HEK293 (cell line): ENCODE measurements around the gene GRK2.

Experiments
- CTCF ChIA-PET: fragments of 350-600 bp; formaldehyde crosslinking; extraction: SDS; loops from one replicate; lab custom pipeline; 2021; ENCODE audit warnings: antibody characterized with exemption; lab: Yijun Ruan, JAX
- POLR2A ChIA-PET: fragments of 300-600 bp; formaldehyde crosslinking; extraction: SDS; loops from one replicate; lab custom pipeline; 2020; ENCODE audit warnings: antibody characterized with exemption, inconsistent platforms; lab: Yijun Ruan, JAX
- H3K27ac ChIP-seq: fragments of 200-500 bp; sonication (Bioruptor generic); 2 replicates; pipeline ENCODE4 v1.5.1; 2014; ENCODE audit warnings: low read depth, low read length, control low read depth, inconsistent platforms; ENCODE audit errors: extremely low read depth
- H3K36me3 ChIP-seq, 2 experiments: fragments of 200-500 bp in 1 of 2; sonication (Bioruptor generic) in 1 of 2; 1 replicate in 1 of 2; 2 replicates in 1 of 2; pipeline ENCODE4 v1.5.1; 2014 to 2017; ENCODE audit warnings: inconsistent platforms in 2 of 2, low read length in 2 of 2; ENCODE audit not compliant: control insufficient read depth in 2 of 2, insufficient read depth in 1 of 2
- H3K4me1 ChIP-seq: fragments of 200-500 bp; sonication (Bioruptor generic); 2 replicates; pipeline ENCODE4 v1.5.1; 2014; ENCODE audit warnings: mild to moderate bottlenecking, low read length, inconsistent platforms; ENCODE audit not compliant: control insufficient read depth, insufficient read depth
- H3K4me3 ChIP-seq: 2 replicates; pipeline ENCODE4 v1.5.1; 2011; ENCODE audit warnings: low read depth, mild to moderate bottlenecking, control low read depth, low read length, moderate library complexity
- H3K9me3 ChIP-seq: fragments of 200-500 bp; sonication (Bioruptor generic); 2 replicates; pipeline ENCODE4 v1.5.1; 2014; ENCODE audit warnings: low read depth, low read length, inconsistent platforms; ENCODE audit not compliant: control insufficient read depth, insufficient read depth
- ELK4 ChIP-seq: IDR thresholded peaks from 2 replicates; pipeline ENCODE4 v1.6.1; 2011; ENCODE audit warnings: mild to moderate bottlenecking, low read depth, low read length, borderline replicate concordance
- GLI4 ChIP-seq: fragments of 450-650 bp; formaldehyde crosslinking; IDR thresholded peaks from 2 replicates; pipeline ENCODE4 v1.5.1; 2016; ENCODE audit warnings: missing biosample characterization, missing genetic modification characterization
- MYNN ChIP-seq: fragments of 450-650 bp; formaldehyde crosslinking; IDR thresholded peaks from 2 replicates; pipeline ENCODE4 v1.5.1; 2016; ENCODE audit warnings: missing biosample characterization, missing genetic modification characterization, borderline replicate concordance
- SALL2 ChIP-seq: fragments of 450-650 bp; formaldehyde crosslinking; IDR thresholded peaks from 2 replicates; pipeline ENCODE4 v1.5.0; 2017; ENCODE audit warnings: missing biosample characterization, mild to moderate bottlenecking, missing genetic modification characterization, borderline replicate concordance
- SP2 ChIP-seq: fragments of 450-650 bp; formaldehyde crosslinking; IDR thresholded peaks from 2 replicates; pipeline ENCODE4 v1.5.1; 2016; ENCODE audit warnings: missing biosample characterization, missing genetic modification characterization
- SP3 ChIP-seq: fragments of 450-650 bp; formaldehyde crosslinking; IDR thresholded peaks from 2 replicates; pipeline ENCODE4 v1.5.1; 2016; ENCODE audit warnings: missing biosample characterization, missing genetic modification characterization
- ZBTB20 ChIP-seq: fragments of 450-650 bp; formaldehyde crosslinking; IDR thresholded peaks from 2 replicates; pipeline ENCODE4 v1.5.1; 2016; ENCODE audit warnings: missing biosample characterization, missing genetic modification characterization
- ZBTB49 ChIP-seq: fragments of 450-650 bp; formaldehyde crosslinking; IDR thresholded peaks from 2 replicates; pipeline ENCODE4 v1.5.1; 2016; ENCODE audit warnings: missing biosample characterization, missing genetic modification characterization, low read depth
- ZBTB8A ChIP-seq: fragments of 450-650 bp; formaldehyde crosslinking; IDR thresholded peaks from 2 replicates; pipeline ENCODE4 v1.5.1; 2016; ENCODE audit warnings: missing biosample characterization, missing genetic modification characterization
- ZFP69B ChIP-seq: fragments of 450-650 bp; formaldehyde crosslinking; IDR thresholded peaks from 2 replicates; pipeline ENCODE4 v1.5.1; 2016; ENCODE audit warnings: missing biosample characterization, missing genetic modification characterization
- ZNF48 ChIP-seq: fragments of 450-650 bp; formaldehyde crosslinking; IDR thresholded peaks from 2 replicates; pipeline ENCODE4 v1.5.1; 2016; ENCODE audit warnings: missing biosample characterization, missing genetic modification characterization
- ZNF518A ChIP-seq: fragments of 450-650 bp; formaldehyde crosslinking; conservative IDR thresholded peaks from 2 replicates; pipeline ENCODE4 v1.5.1; 2016; ENCODE audit warnings: low read depth, missing biosample characterization, missing genetic modification characterization
- ZNF549 ChIP-seq: fragments of 450-650 bp; IDR thresholded peaks from 2 replicates; pipeline ENCODE4 v1.5.1; 2018; ENCODE audit warnings: missing biosample characterization, missing genetic modification characterization, mild to moderate bottlenecking, inconsistent platforms, moderate library complexity
- ZNF600 ChIP-seq: fragments of 450-650 bp; formaldehyde crosslinking; IDR thresholded peaks from 2 replicates; pipeline ENCODE4 v1.5.1; 2016; ENCODE audit warnings: missing biosample characterization, missing genetic modification characterization
- ZNF768 ChIP-seq: fragments of 450-650 bp; formaldehyde crosslinking; IDR thresholded peaks from 2 replicates; pipeline ENCODE4 v1.5.1; 2018; ENCODE audit warnings: missing biosample characterization, mild to moderate bottlenecking, missing genetic modification characterization

GRK2 gene

DNA sequence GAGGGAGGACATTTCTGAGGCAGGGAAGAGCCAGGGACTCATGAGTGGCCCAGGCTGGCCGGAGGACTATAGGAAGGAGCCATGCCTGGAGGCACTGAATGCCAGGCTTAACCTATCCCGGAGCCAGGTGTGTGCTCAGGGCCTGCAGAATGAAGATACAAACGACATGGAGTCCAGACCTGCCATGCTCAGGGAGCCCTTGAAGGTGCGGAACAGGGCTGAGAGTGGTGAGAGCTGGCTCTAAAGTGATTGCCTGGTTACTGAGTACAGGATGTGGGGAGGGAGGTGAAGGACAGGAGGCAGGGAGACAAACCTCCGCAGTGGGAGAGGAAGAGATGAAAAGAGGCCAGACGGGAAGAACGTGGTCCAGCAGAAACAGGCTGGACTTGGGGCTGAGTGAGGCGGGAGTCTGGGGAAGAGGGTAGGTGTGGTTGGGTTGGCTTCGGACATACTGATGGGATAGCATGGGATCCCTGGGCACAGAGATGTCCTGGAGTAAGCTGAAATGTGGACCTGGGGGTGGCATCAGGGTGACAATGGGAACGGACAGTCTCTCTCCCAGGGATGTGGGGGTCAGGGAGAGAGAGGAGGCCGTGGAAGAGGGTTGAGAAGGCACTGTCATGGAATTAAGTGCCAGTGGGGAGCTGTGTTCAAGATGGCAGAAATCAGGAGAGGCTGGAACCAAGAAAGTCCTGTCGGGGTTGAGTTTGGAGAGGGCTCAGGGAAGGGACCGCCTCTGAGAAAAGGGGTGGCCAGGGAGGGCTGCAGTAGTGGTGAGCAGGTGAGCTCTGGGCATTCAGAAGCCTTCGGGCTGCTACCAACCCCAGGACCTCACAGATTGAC, 21.3 kb downstream of the GRK2 start:
- CTCF ChIA-PET: interaction anchor here (0.6 to 3.9 kb wide), 6 partner anchors 8 to 84 kb away, joined by 4 to 17 read pairs (median 4); no protein-coding TSS in a partner anchor
- TF ChIP-seq ZBTB20 (tag by site-specific recombination) (no peak), SP3 (tag by site-specific recombination) (0 out of 2 replicates have a peak, but pooled peaks have one; percentile 33), ZBTB8A (tag by site-specific recombination) (no peak), ELK4 (no peak), ZFP69B (tag by site-specific recombination) (no peak), SALL2 (tag by site-specific recombination) (no peak), ZNF768 (tag by site-specific recombination) (no peak), ZNF48 (tag by site-specific recombination) (no peak), GLI4 (tag by site-specific recombination) (0 out of 2 replicates have a peak, but pooled peaks have one; percentile 20), SP2 (peak; percentile 38), ZNF600 (peak; percentile 91), ZNF549 (tag by site-specific recombination) (no peak)
- Histone ChIP-seq H3K27ac (peak overlapping the region; percentile 93), H3K4me1 (no peaks in the 10 kb centered on the region), H3K36me3 (peaks cover 0 to 72% of the 10 kb centered on the region in 2 experiments; a peak in 2 of 3 replicates), H3K4me3 (peak overlapping the region; percentile 81), H3K9me3 (no peaks in the 10 kb centered on the region)
- POLR2A ChIA-PET: interaction anchor here (0.7 to 3.0 kb wide), 7 partner anchors 10 to 67 kb away, joined by 3 to 26 read pairs (median 11); partner anchors contain the start of gene SSH3

GRCh38 chr11:67288198-67288451, 21.9 kb downstream of the GRK2 start:
- POLR2A ChIA-PET: interaction anchor here (0.7 to 3.0 kb wide), 10 partner anchors 11 to 223 kb away, joined by 3 to 26 read pairs (median 4); partner anchors contain the start of genes RAD9A and SSH3
- CTCF ChIA-PET: interaction anchor here (0.6 to 3.9 kb wide), 6 partner anchors 9 to 83 kb away, joined by 4 to 17 read pairs (median 4); no protein-coding TSS in a partner anchor
- peaks cover 0 to 72% of the 10 kb centered on the region in 2 experiments; a peak in 2 of 3 replicates for H3K36me3 ChIP-seq
- peak overlapping the region; percentile 81 for H3K4me3 ChIP-seq
- no peaks in the 10 kb centered on the region for H3K4me1 ChIP-seq
- peak overlapping the region; percentile 93 for H3K27ac ChIP-seq
- TF ChIP-seq ZNF518A (tag by site-specific recombination) (peak; percentile 57; the same call in 1 of the 2 replicates), MYNN (tag by site-specific recombination) (no peak), ZBTB49 (no peak)
- H3K9me3 ChIP-seq: no peaks in the 10 kb centered on the region
